GM19351 (cell line): Measurements from ENCODE around the gene KXD1.
"Not testable (repeated sequence)": the region's sequence is repeated elsewhere in the genome, so short reads cannot be mapped to it uniquely, and the experiment has no call there.

Source experiments
- ATAC-seq: cut with Tn5 transposase; IDR thresholded peaks from one replicate; pipeline ENCODE4 v1.9.1; 2021; ENCODE audit warnings: mild to moderate bottlenecking, moderate library complexity; ENCODE audit not compliant: unreplicated experiment

Gene KXD1

DNA sequence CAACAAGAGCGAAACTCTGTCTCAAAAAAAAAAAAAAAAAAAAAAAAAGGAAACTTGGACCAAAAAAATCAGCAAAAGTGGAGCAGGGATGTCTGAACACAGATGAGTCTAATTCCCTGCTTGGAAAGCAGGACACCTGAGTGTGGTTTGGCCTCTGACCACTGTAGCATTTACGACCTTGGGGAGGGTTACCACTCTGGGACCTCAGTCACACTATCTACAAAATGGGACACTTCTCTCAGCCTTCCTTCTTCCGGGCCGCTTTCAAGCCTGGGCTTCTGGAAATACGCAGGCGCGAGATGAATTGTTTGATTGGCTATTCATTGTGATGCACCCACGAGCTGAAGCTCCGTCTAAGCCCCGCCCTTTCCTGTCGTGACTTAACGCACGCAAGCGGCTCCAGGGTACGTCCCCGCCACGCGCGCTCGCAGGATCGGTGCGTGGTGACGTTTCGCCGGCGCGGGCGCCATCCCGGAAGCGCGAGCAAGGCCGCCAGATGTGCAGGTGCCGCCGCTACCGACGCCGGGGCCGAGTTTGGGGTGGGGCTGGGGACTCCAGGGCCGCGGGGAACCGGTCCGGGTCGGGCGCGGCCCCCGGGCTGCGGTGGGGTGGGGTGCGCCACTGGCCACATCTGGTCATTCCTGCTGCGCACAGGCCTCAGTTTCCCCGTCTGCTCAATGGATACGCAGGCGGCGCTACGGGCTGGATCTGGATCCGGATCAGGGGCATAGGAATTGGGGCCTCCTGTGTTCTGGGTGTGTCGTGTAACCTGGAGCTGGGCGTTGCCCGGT lies at the start of gene KXD1:
Gene KXD1 (plus strand): TSS at position 460 of the 791 bp plus-strand sequence. CDS start 4,187 bp downstream, outside the sequence.
- peak; percentile 94 for ATAC-seq

GRCh38 chr19:18508585-18508984 lies 49.1 kb upstream of the KXD1 start:
- no peak for ATAC-seq

DNA sequence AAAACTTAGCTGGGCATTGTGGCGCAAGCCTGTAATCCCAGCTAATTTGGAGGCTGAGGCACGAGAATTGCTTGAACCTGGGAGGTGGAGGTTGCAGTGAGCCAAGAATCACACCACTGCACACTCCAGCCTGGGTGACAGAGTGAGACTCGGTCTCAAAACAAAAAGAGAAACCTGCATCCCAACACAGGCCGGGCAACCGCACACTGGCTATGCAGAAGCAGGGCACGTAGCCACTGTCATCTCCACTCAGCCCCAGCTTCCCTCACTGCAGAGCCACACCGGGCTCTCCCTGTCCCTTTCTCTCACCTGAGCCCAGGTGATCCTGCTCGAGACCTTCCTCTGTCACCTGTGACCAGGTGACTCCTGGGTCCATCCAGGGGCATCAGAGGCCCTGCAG lies 47.5 kb upstream of the KXD1 start:
- no peak for ATAC-seq

DNA sequence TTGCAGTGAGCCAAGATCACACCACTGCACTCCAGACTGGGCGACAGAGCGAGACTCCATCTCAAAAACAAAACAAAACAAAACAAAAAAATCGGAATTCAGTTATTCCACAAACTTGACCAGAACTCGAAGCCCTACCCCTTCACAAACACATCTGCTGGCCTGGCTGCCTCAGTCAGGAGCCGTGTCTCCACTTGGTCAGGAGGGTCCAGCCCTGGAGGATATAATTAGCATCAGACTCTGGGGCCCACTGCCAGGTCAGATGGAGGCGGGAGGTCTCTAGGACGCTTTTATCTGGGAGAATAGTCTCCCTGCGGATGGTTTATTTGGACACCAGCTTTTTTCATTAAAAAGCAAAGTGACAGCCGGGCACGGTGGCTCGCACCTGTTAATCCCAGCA lies 43.8 kb upstream of the KXD1 start:
- ATAC-seq: no peak

DNA sequence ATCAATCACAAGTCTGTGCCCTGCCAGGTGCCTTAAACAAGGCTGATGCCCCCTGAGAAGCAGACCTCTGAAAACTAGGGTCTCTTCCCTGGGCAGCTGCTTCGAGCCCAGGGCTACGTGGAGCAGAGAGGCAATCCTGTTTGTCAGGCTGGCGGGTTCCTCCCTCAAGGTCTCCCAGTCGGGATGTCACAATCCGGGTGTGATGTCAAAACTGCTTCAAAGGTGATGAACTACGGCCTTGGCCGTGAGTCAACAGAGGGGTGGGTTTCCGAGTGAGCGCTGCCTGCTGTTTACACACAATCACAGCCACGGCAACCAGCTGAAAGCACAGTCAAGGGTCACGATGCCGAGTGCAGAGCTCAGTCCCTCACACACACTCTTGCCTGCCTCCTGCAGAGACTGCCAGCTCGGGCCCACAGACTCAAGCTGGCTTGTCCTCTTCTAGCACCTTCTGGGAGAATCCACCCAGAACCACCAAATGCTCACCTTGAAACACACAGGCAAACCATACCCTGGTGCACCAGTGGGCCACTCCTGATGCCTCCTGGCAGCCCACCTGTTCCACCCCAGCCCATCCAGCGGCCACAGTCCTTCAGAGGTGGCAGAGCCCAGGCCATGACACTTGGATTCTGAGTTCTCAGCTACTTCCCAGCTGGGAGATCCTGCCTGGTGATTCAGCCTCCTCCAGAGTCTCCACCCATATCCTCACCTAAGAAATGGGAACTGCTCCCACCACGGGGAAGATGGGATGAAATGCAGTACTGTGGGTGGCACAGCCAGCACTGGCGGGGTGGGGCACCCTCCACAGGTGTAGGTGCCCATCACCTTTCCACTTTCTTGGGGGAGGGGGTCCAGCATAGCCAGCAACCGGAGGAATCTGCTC lies 42.6 kb upstream of the KXD1 start:
- ATAC-seq: no peak

GRCh38 chr19:18515959-18516358 lies 41.7 kb upstream of the KXD1 start:
- ATAC-seq: no peak

DNA sequence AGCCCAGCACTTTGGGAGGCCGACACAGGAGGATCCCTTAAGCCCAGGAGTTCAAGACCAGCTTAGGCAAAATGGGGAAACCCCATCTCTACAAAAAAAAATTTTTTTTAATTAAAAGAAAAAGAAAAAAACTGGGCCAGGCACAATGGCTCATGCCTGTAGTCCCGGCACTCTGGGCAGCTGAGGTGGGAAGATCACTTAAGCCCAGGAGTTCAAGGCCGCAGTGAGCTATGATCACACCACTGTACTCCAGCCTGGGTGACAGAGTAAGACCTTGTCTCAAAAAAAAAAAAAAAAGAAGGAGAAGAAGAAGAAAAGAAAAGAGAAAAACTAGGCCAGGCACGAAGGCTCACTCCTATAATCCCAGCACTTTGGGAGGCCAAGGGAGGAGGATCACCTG lies 40.1 kb upstream of the KXD1 start:
- no peak for ATAC-seq

- ATAC-seq: no peak
These were observed 39.0 kb upstream of the KXD1 start for GRCh38 chr19:18518639-18519038.

DNA sequence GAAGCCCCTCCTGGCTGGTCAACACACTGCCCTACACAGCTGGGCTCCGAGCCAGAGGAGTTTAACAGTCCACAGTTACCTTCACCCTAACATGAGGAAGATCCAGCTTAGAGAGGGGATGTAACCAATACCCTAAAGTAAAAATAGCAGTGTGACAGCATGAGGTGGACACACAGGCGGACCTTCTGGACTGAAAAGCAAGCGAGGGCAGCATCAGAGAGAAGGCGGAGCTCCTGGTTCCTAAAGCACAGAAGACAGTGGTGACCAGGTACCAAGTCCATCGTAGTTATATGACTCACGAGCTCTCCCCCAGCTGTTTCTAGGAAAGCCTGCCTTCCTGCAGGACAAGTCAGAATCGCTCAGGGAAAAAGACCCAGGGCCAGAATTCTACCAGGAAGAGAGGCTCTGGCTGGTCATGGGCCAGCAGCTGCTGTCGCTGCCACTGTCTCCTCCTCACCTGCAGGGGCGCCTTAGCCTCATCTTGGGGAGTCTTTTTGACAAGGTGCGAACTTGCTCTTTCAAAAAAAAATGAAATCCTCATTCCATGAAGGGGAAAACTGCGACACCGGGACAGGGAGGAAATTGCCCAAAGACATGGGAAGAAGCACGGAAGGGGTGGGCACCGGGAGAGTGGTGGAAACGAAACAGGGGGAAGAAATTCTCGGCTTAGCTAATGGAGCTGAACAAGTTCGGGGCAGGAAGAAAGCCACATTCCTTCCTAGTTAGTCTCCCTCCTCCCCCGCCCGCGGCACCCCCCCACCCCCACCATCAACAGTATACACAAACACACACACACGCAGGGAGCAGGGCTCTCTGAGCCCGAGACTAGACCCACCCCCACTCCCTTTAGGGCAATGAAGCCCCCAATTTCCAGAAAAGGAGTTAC lies 37.5 kb upstream of the KXD1 start:
- ATAC-seq: no peak

GRCh38 chr19:18520848-18521691 lies 36.6 kb upstream of the KXD1 start:
- ATAC-seq: no peak

DNA sequence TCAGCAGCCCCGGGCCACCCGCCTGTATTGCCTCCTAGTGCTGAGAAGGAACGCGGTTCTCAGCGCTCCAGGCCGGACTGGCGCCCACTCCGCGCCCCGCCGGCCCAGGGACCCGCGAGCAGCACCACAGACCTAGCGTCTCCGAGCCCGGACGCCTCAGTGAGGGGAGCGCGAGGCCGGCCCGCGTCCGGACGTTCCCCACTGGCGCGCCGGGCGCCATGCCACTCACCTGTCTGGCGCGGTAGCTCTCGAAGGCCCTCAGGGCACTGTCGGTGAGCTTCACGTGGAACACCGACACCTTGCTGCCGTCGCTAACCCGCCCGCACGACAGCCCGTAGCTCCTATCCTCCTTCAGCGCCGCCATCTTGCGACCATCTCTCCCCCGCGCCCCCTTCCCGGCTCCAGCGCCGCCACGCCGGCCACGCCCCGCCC lies 36.0 kb upstream of the KXD1 start, which contains the start of gene ELL:
Gene ELL (minus strand): TSS at position 379 of the 432 bp plus-strand sequence. CDS start 15 bp downstream, at position 364.
- no peak for ATAC-seq

DNA sequence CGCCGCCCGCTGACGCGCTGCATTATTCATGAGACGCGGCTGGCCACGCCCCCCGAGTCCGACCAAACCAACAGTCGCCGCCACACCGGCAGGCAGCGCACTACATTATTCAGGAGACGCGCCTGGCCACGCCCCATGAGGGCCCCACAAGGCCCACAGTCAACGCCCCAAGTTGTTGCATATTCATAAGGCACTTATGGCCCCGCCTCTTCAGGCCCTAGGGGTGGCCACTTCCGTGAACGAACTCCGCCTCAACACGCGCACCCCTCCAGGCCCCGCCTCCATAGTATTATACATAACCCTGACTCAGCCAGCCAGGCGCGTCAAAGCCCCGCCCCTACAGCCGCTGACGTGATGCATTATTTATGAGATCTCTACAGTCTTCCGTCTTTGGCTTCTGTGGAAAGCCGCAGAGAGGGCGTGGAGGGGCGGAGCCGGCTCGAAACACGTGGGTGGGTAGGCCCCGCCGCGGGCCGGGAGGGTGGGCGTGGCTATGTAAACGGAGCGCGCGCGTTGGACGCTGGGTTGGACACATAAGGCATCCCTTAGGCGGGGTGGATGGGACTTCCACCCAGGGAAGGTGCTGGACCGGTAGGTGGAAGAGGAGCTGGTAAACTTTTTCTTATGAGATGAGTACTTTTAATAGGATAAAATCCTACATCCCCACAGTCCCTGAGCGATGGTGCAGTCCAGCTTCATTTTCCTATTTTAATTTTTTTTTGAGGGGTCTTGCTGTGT lies 35.4 kb upstream of the KXD1 start:
- peak; percentile 85 for ATAC-seq

- not testable (repeated sequence) for ATAC-seq
These were observed 34.7 kb upstream of the KXD1 start for GRCh38 chr19:18522862-18523440.

DNA sequence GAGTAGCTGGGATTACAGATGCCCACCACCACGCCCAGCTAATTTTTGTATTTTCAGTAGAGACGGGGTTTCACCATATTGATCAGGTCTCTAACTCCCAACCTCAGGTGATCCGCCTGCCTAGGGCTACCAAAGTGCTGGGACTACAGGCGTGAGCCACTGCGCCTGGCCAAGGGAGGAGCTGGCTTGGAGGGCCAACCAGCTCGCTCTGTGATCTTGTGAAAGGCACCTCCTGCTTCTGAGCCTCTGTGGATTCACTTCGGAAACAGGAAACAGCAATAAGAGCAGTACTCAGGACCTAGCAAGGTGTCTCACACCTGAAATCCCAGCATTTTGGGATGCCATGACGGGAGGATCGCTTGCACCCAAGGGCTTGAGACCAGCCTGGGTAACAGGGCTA lies 33.8 kb upstream of the KXD1 start:
- no peak for ATAC-seq

GRCh38 chr19:18526316-18526715 lies 31.4 kb upstream of the KXD1 start:
- no peak for ATAC-seq

DNA sequence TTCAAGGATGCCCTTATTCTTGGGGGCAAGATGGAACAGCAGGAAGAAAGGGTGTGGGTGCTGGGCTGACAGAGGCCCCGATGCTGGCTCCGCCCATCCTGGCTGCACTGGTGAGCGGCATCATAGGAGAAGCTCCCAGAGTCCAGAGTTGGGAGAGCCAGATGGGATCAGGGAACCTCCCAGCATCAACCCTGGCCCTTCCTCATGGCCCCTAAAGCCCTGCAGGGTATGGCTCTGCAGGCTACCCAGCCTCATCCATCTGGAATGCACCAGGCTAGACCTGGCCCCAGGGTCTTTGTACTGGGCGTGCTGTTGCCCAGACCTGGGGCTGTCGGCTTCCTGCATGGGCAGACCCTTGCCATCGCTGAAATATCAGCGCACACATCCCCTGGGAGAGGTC lies 27.9 kb upstream of the KXD1 start:
- ATAC-seq: no peak

DNA sequence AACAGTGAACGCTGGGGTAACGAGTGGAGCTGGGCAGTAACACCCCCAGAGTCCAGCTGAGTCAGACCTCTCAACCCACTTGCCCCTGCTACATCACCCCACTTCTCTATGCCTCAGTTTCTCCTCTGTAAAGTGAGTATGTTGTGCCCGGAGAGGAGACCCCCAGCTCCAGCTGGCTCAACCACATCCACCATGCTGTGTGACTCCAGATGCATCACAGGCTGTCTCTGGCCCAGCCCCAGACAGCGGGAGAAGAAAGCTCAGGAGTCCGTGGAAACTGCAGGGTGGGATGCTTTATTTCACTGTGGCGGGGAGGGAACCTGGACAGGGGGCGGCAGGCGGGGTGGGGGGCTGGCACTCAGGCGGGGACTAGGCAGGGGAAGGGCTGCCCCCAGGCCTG lies 26.2 kb upstream of the KXD1 start:
- no peak for ATAC-seq

- no peak for ATAC-seq
These were observed 25.3 kb upstream of the KXD1 start for GRCh38 chr19:18532168-18532890.
